8988T (cell line): Measurements from ENCODE around the gene DYNC2H1.

Source experiments
- DNase-seq: peaks from one replicate; pipeline ENCODE4 v3.0.0; 2011

DYNC2H1 gene

DNA sequence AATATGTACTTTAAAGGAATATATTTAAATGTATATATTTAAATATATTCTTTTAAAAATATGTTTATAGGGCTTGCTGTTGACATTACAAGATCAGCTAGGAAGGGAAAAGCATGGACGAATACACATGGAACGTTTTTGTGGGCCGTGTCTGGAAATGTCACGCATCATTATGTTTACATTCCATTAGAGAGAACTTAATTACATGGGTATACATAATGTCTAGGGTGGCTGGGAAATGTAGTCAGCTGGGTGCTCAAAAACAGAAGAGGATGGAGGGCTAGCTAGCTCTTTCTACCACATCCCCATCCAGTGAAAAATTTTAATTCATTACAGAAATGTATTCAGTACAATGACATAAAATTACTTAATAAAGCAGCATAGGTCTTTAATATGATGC lies 371.2 kb downstream of the DYNC2H1 start:
- DNase-seq = no peak

DNA sequence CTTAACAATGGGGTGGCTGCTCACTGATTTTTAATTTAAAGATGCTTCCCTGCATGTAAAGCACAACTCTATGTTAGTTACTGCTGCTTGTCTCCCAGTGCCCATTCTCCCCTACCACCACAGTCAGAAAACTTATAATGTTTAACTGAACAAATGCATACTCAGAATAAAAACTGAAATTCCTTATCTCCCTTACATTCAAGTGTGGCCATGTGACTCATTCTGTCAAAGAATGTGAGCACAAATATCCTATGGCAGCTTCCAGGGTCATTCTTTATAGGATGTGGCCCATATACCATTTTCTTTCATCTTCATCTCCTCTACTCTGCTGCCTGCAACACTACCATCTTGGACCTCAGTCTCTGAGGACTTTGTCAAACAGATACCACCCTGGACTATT lies 374.8 kb downstream of the DYNC2H1 start:
- DNase-seq = no peak

- DNase-seq = no peak
These were observed 375.3 kb downstream of the DYNC2H1 start for GRCh38 chr11:103484545-103484944.

DNA sequence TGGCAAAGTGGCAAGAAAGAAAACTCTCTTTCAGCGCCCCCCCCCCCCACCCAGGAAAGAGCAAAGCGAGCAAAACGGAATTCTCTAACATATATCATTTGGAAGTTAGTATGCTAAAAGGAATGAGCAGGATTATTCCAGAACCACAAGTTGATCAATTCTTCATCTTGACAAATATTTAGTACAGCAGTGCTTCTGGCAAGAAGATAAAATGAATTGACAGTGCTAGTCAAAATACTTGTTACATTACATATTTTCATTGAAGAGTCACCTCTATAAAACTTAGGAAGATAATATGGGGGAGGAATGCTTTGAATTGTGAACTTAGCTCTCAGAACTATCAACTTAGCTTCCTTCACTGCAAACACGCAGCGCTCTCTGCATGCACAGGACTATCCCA lies 377.4 kb downstream of the DYNC2H1 start:
- DNase-seq = no peak

DNA sequence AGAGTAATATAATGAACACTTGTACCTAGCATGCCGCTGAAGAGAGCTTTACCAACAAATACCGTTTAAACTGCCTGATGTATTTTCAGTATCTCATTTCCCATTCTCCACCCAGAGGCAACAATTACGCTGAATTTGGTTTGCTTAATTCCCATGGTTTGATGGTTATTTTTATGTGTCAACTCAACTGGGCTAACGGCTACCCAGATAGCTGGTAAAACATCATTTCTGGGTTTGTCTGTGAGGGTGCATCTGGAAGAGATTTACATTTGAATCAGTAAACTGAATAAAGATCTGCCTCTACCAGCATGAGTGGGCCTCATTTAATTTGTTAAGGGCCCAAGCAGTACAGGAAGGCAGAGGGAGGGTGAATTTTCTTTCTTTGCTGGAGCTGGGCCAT lies 377.9 kb downstream of the DYNC2H1 start:
- no peak for DNase-seq

- DNase-seq = no peak
These were observed 378.8 kb downstream of the DYNC2H1 start for GRCh38 chr11:103488031-103488461.

GRCh38 chr11:103488579-103488978 lies 379.4 kb downstream of the DYNC2H1 start:
- DNase-seq = no peak

DNA sequence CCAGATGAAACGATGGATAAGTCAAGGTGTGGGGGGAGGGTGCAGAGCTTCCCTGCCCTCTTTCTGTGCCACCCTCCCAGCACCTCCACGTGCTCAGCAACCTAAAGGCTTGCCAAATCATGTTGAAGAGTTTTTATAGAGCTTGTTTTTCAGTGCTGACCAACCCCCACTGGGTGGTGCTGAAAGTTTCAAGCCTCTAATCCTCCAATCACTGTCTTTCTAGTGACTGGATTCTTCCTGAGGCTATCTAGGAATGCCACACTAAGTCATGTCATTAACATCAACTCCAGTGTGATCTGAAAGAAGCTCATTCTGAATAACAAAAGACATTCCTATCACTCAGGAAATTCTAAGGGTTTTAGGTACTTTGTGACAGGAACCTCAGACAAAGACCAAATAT lies 382.6 kb downstream of the DYNC2H1 start:
- no peak for DNase-seq

DNA sequence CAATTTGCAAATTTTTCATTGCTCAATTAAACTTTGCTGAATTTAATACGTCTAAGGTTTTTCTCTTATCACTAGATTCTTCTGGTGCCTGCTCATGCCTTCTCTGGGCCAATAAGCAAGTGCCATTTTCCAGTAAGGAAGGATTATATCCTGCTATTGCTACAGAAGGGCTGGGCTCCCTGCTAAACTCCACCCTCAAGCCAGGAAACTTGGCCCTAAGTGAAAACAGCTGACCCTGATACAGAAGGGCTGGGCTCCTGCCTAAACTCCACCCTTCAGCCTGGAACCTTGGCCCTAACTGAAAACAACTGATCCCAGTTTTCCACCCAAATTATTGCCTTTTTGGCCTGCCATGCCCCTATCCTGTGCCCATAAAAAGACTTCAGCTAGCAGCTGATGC lies 385.3 kb downstream of the DYNC2H1 start:
- DNase-seq = no peak

- no peak for DNase-seq
These were observed 388.0 kb downstream of the DYNC2H1 start for GRCh38 chr11:103497268-103497667.

GRCh38 chr11:103499710-103500340 lies 390.6 kb downstream of the DYNC2H1 start:
- DNase-seq = no peak

DNA sequence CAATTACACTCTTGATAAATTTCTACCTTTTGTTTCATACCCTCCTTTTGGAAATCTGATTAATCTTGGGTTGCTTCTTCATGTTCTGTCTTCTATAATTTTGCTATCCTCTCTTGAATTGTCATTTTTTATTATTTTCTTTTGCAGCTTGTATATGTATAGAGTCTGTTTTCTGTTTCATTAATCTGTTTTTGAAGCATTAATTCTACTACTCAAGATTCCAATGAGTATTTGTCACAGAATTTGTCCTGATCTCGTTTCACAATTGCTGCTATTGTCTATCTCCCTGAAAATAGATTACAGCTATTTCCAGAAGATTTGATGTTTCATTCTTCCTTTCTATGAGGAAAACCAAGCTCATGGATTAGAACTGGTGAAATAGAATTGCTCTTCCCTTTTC lies 406.1 kb downstream of the DYNC2H1 start:
- no peak for DNase-seq

GRCh38 chr11:103520792-103521191 lies 411.6 kb downstream of the DYNC2H1 start:
- DNase-seq = no peak

GRCh38 chr11:103525069-103525468 lies 415.8 kb downstream of the DYNC2H1 start:
- no peak for DNase-seq

DNA sequence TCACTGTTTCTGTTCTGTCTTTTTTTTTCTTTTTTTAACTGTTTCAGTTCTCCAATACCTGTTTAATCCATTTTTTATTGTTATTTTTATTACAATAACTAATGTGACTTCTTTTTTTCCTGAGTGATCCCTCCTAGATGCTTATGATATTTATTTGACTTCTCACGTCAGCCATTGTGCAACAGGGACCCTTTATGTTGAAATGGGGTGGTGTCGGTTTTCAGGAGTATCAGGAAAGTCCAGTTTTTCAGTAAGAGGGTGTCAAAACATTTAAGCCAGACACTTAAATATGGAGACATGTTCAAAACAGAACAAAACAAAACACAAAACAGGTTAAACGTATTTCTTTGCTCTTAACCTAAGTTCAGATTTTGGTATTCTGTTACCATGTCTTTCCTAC lies 418.8 kb downstream of the DYNC2H1 start:
- DNase-seq = no peak

DNA sequence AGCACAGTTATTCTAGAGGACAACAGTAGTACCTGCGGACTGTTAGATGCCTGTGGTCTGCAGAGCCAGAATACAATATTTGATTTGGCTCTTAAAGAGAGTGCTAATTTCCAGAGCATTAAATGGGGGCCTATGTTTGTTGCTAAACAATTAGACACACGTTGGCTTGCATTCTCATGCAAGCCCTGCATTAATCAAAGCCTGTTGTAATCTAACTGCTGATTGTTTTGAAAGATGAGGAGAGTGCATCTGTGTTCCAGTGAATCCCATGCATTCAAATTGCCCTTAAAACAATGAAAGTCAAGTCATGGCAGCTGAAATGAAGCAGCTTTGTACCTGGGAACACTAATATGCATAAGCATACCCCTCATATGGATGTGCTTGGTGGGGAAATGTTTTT lies 419.4 kb downstream of the DYNC2H1 start:
- DNase-seq = no peak

DNA sequence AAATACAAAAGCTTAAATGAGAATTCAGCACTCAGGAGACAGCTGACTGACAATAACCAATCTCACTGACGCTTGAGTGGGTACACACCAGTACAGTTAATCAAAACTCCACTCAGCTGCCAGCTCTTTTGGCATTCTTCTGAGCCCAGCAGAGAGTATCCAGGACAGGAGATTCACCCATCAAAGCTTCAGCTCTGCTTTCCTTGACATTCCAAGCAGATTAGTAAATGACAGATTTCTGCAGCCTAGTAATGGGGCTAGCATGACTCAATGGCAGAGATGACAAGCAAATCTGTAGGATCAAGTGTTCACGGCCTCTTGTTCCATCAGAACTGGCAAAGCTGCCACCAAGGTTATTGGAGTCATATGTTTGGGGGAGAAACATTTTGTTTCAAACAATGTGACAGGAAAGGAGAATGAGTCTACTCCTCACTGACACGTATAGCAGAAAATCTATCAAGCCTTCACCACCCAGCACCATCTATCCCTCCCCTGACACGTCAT lies 420.0 kb downstream of the DYNC2H1 start:
- DNase-seq = no peak
